ENCODE measurements around the gene NKX1-1.

NKX1-1 gene

DNA sequence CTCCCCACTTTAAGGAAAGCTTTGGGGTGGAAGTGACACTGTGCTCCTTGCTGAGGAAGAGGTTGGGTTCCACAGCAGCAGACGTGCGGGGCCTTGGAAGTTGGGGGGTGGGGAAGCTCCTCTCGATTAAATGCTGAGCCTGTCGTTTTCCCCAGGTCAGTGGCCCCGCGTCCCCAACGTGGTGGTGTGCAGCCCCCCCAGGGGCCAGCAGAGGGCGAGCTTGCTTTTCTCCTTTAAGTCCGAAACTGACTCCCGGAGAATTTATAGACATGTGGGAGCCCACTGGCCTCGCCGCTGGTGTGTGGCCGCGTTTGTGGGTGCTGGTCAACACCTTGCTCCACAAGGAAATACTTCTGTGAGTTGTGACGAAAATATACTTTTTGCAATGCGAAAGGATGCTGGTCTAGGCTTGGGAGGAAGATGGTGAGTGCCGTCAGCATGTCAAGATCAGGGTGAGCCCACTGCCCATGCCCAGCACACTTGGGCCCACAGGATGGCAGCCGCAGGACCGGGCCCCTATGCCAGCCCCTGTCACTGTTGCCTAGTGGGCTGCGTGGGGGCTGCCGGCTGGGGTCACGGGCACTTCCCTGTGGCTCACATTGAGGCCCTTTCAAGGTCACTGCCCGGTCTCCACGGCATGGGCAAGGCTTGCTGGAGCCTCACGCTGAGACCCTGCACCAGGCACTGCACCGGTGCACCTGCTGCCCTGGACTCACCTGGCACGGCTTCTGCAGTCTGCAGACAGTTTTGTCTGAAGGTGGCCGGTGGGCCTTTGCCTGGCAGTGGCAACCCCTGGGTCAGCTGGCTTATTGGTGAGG lies 49.9 kb downstream of the NKX1-1 start:
- peak in 2 of 4 experiments; percentile 20 to 40 for DNase-seq

- no peak for DNase-seq
Observed at GRCh38 chr4:1355378-1355777, 50.9 kb downstream of the NKX1-1 start.

DNA sequence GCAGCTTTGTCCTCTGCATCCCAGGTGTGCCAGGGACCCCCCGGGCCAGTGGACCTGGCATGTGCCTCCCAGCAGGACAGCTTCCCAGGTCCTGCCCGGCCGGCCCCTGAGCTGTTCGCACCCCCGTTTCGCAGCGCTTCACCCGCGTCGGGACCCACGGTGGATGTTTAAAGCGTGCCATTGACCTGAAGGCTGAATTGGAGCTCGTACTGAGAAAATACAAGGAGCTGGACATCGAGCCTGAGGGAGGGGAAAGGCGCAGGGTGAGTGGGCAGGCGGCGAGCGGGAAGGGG lies 51.3 kb downstream of the NKX1-1 start:
- DNase-seq, result no peak

- DNase-seq, result no peak
Observed at GRCh38 chr4:1354136-1354982, 51.9 kb downstream of the NKX1-1 start.

DNA sequence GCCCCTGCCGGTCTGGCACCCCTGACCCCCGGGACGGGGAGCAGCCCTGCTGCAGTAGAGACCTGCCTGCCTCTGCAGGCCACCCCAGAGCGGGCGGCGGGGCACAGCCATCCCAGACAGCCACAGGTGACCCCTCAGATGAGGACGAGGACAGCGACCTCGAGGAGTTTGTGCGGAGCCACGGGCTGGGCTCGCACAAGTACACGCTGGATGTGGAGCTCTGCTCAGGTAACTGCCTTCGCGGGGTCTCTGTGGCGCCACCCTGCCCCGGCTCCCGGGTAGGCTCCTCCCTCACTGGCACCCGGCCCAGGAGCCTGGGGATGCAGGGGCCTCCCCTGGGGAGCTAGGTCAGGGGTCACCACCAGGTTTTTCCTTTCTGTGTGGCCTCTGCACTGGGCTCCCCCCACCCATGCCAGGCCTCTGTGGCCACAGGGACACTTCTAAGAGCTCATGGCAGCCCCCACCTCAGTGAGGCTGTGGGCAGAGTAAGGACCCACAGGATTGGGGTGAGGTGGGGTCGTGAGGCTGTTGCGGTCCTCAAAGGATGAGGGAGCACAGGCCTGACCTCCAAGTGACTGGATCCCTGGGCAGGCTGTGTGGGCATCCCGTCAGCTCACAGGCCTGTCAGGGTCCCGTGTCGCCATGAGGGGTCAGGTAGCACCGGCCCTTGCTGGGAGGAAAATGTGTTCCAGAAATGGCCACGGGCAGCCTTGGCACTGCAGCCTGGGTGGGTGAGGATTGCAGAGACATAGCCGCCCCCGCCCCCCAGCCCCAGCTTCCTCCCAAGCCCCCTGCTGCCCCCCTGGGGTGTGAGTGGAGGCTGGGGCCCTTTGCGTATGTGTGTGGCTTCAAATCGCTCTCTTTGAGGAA lies 52.8 kb downstream of the NKX1-1 start:
- no peak for DNase-seq

All from activated naive CD4-positive, alpha-beta T cell (primary cell).